GM03348 (cell line): ENCODE data around the gene PLK3.
A peak's percentile ranks its signal among the peaks of the same experiment; 100 is the strongest.
"Not testable (repeated sequence)": the region's sequence is repeated elsewhere in the genome, so short reads cannot be mapped to it uniquely, and the experiment has no call there.

ENCODE experiments used
- DNase-seq: peaks from one replicate; pipeline ENCODE4 v3.0.0; 2012; ENCODE audit warnings: low spot score

PLK3 gene

GRCh38 chr1:44799770-44800584 is at the start of gene PLK3:
PLK3 (plus strand) TSS chr1:44800377; CDS start chr1:44800464, 87 bp downstream.
- peak; percentile 92 for DNase-seq

- no peak for DNase-seq
Measured at GRCh38 chr1:44757420-44757819, 42.8 kb upstream of the PLK3 start.

DNA sequence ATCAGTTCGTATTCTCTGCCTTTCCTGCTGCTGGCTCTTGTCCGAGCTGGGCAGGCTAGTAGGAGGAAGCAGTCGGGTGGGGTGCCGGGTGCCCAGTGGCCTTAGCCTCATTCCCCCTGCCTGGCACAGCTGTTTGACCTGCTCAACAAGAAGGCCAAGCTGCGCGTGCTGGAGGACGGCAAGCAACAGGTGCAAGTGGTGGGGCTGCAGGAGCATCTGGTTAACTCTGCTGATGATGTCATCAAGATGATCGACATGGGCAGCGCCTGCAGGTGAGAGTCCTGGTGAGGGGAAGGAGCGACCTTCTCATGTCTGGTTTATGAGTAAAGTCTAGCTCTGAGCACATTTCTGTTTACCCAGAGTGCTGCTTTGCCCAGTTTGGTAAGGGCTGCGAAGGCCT is 41.1 kb upstream of the PLK3 start:
- no peak for DNase-seq

DNA sequence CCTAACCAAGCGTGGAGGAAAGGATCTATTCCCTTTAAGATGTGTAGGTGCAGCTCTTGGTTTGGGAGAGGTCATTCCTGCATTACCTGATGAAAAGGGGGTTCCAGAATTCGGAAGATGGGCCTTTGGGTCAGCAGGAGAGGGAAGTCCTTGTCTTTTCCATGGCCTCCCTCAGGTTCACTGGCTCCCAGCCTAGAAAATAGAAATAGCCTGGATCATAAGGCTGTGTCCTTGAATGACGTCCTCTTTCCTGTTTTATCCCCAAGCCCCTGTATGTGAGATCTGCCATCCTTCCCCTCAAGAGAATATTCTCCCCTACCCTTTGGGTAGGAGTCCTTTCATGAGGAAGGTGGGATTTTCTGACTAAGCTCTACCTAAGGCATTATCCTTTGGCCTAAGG is 39.3 kb upstream of the PLK3 start:
- DNase-seq, result no peak

GRCh38 chr1:44766421-44766820 is 33.8 kb upstream of the PLK3 start:
- not testable (repeated sequence) for DNase-seq

DNA sequence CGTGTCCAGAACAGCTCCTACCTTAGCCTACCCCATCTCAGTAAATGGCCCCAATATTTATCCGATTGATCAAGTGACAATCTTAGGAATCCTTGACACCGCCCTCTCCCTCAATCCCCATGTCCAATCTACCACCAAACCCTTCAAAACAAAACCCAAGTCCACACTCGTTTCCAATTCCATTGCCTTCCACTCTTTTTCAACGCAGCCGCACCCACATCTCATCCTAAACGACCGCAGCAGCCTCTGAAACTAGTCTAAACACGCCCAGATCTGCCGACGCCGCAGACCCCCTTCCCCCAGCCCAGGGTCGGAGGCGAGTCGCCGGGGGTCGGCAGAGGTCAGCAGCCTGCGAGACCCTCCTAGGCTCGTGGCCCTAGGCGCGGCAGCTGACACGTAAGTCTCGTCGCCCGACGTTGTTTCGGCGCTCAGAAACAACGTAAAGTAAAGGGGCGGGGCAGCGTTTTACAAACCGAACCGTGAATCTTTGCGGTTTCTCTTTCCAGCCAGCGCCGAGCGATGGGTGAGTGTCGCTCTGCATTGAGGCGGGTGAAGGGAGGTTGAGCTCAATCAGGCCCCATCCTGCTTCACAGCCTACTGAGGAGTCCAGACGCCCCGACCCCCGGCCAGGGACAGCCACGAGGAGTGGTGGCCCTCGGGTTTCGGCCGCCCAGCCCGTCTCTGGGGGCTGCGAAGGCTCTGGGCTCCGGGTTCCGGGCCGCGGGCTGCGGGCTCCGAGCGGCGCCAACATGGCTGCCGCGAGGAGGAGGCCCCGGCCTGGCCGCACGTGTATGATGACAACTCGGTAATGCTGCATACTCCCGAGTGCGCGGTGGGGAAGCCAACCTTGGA is 24.9 kb upstream of the PLK3 start, which contains the start of gene RPS8:
RPS8 (plus strand) TSS at position 463 of the 852 bp plus-strand sequence; CDS start at position 520, 57 bp downstream.
- peak; percentile 89 for DNase-seq

- peak; percentile 26 for DNase-seq
Measured at GRCh38 chr1:44775930-44776729, 24.0 kb upstream of the PLK3 start.

DNA sequence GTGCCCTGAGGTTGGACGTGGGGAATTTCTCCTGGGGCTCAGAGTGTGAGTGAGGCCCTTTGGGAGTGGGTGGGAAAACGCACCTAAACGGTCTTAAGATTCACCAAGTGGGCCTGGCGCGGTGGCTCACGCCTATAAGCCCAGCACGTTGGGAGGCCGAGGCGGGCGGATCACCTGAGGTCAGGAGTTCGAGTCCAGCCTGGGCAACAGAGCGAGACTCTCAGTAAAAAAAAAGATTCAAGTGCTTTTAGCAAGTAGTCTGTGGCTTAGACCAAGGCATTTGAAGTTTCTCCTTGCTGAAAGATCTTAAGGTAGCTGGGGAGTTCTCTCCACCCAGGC is 23.5 kb upstream of the PLK3 start:
- DNase-seq, result no peak

DNA sequence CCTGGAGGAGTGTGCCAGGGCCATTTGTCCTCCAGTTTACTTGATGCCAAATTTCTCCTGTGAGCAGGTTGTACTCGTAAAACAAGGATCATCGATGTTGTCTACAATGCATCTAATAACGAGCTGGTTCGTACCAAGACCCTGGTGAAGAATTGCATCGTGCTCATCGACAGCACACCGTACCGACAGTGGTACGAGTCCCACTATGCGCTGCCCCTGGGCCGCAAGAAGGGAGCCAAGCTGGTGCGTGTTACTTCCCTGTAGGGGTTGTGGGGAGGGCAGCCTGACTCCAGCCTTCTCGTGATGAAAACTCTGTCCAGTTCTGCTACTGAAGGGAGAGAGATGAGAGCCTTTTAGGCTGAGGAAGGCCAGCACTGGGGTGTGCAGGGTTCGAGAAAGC is 22.6 kb upstream of the PLK3 start:
- no peak for DNase-seq

DNA sequence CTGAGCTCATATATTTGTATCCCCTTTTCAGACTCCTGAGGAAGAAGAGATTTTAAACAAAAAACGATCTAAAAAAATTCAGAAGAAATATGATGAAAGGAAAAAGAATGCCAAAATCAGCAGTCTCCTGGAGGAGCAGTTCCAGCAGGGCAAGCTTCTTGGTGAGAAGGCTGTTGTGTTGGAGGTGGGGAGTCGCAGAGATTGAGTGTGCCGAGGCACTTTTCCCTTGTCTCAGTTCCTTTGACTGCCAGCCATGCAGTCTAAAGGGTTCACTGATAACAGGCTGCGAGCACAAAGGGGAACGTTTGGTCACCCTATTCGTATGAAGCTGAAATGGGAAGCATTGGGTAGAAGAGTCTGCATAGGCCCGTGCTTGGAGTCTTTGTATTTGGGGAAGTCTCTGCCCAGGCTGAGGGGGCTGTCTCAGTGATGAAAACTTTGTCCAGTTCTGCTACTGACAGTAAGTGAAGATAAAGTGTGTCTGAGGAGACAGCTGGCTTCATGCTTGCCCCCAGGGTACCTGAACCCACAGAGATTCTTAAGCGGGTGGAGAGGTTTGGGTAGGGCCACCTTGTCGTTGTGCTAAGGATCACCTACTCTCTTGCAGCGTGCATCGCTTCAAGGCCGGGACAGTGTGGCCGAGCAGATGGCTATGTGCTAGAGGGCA is 22.1 kb upstream of the PLK3 start:
- no peak for DNase-seq

DNA sequence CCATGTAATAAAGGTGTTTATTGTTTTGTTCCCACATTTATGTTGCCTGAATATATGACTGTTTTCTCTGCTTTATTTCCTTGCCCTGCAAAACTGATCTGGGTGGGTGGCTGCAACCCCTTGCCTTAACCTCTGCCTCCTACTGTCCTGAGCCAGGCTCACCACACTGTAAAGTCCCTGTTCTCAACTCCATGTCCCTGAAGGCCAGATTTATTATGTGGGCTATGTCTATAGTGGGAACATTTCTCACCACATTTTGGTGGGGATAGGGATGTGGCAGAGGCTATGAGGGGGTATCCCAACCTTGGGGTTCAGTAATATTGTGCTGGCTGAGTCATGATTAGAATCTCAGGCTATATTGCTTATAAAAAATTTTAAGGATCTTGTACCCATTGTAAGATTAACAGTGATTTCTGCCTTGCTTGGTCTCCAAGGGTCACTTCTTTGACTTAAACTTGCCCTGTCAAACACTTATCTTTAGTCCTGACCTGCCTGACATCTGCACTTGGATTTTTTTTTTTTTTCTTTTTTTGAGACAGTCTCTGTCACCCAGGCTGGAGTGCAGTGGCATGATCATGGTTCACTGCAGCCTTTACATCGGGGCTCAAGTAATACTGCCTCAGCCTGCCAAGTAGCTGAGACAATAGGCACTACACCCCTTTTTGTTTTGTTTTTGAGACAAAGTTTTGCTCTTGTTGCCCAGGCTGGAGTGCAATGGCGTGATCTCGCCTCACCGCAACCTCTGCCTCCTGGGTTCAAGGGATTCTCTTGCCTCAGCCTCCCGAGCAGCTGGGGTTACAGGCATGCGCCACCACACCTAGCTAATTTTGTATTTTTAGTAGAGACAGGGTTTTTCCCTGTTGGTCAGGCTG is 21.2 kb upstream of the PLK3 start:
- no peak for DNase-seq

DNA sequence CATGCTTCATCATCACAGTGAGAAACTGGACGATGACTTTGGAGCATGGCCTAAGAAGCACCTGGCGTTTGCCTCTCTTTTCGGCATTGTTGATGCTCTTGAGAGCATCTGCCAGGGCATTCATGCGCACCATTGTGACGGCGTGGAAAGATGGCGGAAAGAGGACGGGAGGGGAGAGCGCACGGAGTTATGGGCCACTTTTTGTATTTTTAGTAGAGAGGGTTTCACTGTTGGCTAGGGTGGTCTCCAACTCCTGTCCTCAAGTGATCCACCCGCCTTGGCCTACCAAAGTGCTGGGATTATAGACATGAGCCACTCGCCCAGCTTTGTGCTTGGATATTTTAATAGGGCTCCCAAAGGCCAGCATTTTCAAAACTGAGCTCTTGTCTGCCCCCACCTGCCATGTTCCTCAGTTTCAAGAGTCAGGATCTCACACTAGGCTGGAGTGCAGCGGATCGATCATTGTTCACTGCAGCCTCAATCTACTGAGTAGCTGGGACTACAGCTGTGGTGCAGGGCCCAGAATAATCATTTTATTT is 19.5 kb upstream of the PLK3 start:
- no peak for DNase-seq

- no peak for DNase-seq
Measured at GRCh38 chr1:44783697-44784093, 16.5 kb upstream of the PLK3 start.

DNA sequence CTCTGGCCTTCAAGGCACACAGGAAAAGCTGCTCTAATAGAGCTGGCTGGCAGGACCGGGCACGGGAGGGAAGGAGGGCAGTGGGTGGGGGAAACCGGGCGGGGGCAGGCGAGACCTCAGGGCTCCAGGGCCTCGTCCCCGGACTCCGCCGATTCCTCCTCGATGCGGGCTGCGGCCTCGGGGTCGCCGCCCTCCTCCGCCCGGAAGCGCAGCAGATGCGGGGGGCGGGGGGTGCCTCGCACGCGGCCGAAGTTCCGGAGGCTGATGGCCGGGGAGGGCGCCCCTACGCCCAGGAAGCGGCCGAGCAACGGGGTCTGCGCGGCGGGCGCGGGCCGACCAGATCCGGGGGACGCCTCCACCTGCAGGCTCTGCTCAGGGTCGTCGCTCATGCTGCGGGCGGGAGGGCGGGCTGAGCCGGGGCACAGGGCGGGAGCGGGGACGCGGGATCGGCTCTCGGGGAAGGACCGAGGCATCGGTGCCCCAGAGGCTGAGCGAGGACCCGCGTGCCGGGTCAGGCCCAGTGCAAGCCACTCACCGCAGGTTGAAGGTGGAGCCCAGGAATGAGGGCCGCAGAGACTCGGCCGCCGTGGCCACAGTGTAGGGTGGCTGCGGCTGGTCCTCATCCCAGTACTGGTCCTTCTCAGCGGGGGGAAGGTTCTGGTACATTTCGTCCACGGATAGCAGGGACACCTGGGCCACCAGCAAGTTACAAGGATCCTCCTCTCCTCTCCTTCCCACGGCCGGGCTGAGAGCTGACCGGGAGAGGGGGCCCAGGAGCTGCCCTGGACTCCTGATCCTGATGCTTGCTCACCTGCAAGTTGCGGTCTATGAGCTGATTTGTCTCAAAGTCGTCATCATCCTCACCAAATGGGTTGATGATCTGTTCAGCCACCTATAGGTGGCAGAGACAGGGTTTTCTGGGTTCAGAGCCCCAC is 15.8 kb upstream of the PLK3 start:
- DNase-seq, result peak; percentile 38

- no peak for DNase-seq
Measured at GRCh38 chr1:44785029-44785380, 15.2 kb upstream of the PLK3 start.

DNA sequence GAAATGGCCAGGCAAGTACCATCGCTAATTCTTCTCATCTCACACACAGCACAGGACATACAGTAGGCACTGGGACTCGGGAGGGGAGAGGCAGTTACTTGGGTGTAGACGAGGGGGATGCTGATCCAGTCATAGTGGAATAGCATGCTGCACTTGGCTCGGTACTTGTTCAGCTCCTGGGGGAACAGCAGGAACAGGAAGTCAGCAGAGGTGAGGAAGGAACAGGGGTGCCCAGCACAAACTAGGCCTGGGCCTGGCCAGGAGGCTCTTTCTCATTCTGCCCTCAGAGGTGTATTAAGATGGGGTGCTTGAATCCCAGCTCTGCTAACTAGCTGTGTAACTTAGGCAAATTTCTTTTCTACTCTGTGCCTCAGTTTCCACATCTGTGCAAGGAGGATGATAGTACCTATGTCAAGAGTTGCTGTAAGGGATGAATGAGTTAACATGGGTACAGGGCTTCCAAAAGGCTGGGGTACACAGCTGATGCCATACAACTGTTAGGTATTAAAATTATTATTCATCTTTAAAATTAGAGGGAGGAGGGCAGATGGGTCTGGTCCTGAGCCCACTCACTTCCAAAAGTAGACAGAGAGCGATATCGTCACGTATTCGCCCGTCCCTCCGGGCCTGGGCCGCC is 14.6 kb upstream of the PLK3 start:
- no peak for DNase-seq

- DNase-seq, result peak; percentile 70
Measured at GRCh38 chr1:44786138-44786840, 13.9 kb upstream of the PLK3 start.

- no peak for DNase-seq
Measured at GRCh38 chr1:44786841-44787426, 13.2 kb upstream of the PLK3 start.
